Gastroesophageal sphincter (tissue), 4 donors: ENCODE measurements around the gene PSMG2. TPM values are rescaled to one million over a fixed set of nuclear protein-coding genes. Genes with fewer than 3 reads are reported as not detected.
A peak's percentile ranks its signal among the peaks of the same experiment; 100 is the strongest.

Source experiments
- ATAC-seq: fragments of 150-250 bp; one replicate; pipeline ENCODE4 v1.9.1; 2016; ENCODE audit warnings: mild to moderate bottlenecking, moderate library complexity
- H3K27ac ChIP-seq, 4 donors: fragments of 200-600 bp; sonication (generic) in 3 of 4; 1 replicate in 3 of 4; 2 replicates in 1 of 4; pipeline ENCODE4 v1.5.1; 2016 to 2019
- H3K27me3 ChIP-seq: fragments of 200-600 bp; sonication (generic); one replicate; pipeline ENCODE4 v1.5.1; 2019
- H3K36me3 ChIP-seq, 2 donors: fragments of 200-600 bp; sonication (generic); one replicate each; pipeline ENCODE4 v1.5.1; 2019; ENCODE audit warnings: control low read depth in 1 of 2
- H3K4me1 ChIP-seq, 3 donors: fragments of 200-600 bp; sonication (generic); 1 replicate in 2 of 3; 2 replicates in 1 of 3; pipeline ENCODE4 v1.5.1; 2016 to 2019; ENCODE audit warnings: control low read depth in 2 of 3
- H3K4me3 ChIP-seq, 2 donors: fragments of 200-600 bp; sonication (generic); one replicate each; pipeline ENCODE4 v1.5.1; 2019; ENCODE audit warnings: mild to moderate bottlenecking in 1 of 2, moderate library complexity in 1 of 2
- H3K9me3 ChIP-seq, 3 donors: fragments of 200-600 bp; sonication (generic); one replicate each; pipeline ENCODE4 v1.5.1; 2017 to 2019; ENCODE audit warnings: control low read depth in 2 of 3
- CTCF ChIP-seq, 4 experiments: fragments of 200-600 bp in 2 of 4; fragments of 450-650 bp in 2 of 4; sonication (generic) in 1 of 4; IDR thresholded peaks; one replicate each; pipeline ENCODE4 v1.5.1; 2017 to 2019; ENCODE audit warnings: antibody characterized with exemption in 4 of 4, mild to moderate bottlenecking in 2 of 4, moderate library complexity in 2 of 4
- EP300 ChIP-seq: sonication (generic); formaldehyde crosslinking; IDR thresholded peaks from one replicate; pipeline ENCODE4 v1.6.1; 2017; ENCODE audit warnings: antibody characterized with exemption, mild to moderate bottlenecking
- POLR2A ChIP-seq, 2 donors: fragments of 450-650 bp; IDR thresholded peaks; one replicate each; pipeline ENCODE4 v1.6.1; 2017; ENCODE audit warnings: antibody characterized with exemption in 2 of 2, mild to moderate bottlenecking in 2 of 2, moderate library complexity in 1 of 2
- POLR2AphosphoS5 ChIP-seq: sonication (generic); formaldehyde crosslinking; IDR thresholded peaks from one replicate; pipeline ENCODE4 v1.6.1; 2017; ENCODE audit warnings: antibody characterized with exemption
- WGBS, 2 donors: methylation state at CpG; one replicate each; pipeline ENCODE4 v1.1.5; 2018; ENCODE audit warnings: low coverage in 1 of 2; 5-methylcytosine and 5-hydroxymethylcytosine counted together
- total RNA-seq, 4 donors: library from RNA; depleted of rRNA; stranded (reverse); fragments of >200 nt; gene quantifications; one replicate each; pipeline ENCODE4 v1.1.0, GENCODE V29; 2016

Gene PSMG2
- total RNA-seq, 4 donors from 2014 or later: 80.5 to 101 (median 82.3) TPM

- H3K27me3 ChIP-seq: no peaks in the 10 kb centered on the region
- no peak overlapping the region for H3K4me3 ChIP-seq
- TF ChIP-seq CTCF (IDR thresholded peaks at IDR 0.05): no peak
- no peak for TF ChIP-seq POLR2AphosphoS5
- no peak for TF ChIP-seq POLR2A (IDR thresholded peaks at IDR 0.05)
- no peak for TF ChIP-seq EP300
- H3K4me1 ChIP-seq: no peaks in the 10 kb centered on the region
- H3K27ac ChIP-seq: no peak overlapping the region
- no peaks in the 10 kb centered on the region for H3K9me3 ChIP-seq
- WGBS, 2 donors: 75 to 78% methylated on average over 4 to 16 of the region's 19 CpGs
- no peaks in the 10 kb centered on the region for H3K36me3 ChIP-seq
- ATAC-seq: no peak
Measured at GRCh38 chr18:12737243-12737902, 34.5 kb downstream of the PSMG2 start.

GRCh38 chr18:12741351-12741750, 38.5 kb downstream of the PSMG2 start:
- no peak overlapping the region for H3K27ac ChIP-seq
- no peaks in the 10 kb centered on the region for H3K27me3 ChIP-seq
- no peaks in the 10 kb centered on the region for H3K4me1 ChIP-seq
- TF ChIP-seq EP300: no peak
- no peak for TF ChIP-seq CTCF (IDR thresholded peaks at IDR 0.05)
- TF ChIP-seq POLR2AphosphoS5: no peak
- no peak for TF ChIP-seq POLR2A (IDR thresholded peaks at IDR 0.05)
- no peak for ATAC-seq
- H3K9me3 ChIP-seq: no peaks in the 10 kb centered on the region
- H3K36me3 ChIP-seq: no peaks in the 10 kb centered on the region
- no peak overlapping the region for H3K4me3 ChIP-seq
- 79 to 88% methylated on average over 4 to 5 of the region's 6 CpGs for WGBS, 2 donors

- H3K4me3 ChIP-seq: no peak overlapping the region
- no peaks in the 10 kb centered on the region for H3K9me3 ChIP-seq
- WGBS, 2 donors: 75 to 77% methylated on average over 2 to 3 of the region's 5 CpGs
- H3K27ac ChIP-seq: no peak overlapping the region
- H3K36me3 ChIP-seq: no peaks in the 10 kb centered on the region
- H3K4me1 ChIP-seq: no peaks in the 10 kb centered on the region
- H3K27me3 ChIP-seq: no peaks in the 10 kb centered on the region
- ATAC-seq: no peak
- no peak for TF ChIP-seq EP300
Measured at GRCh38 chr18:12742453-12742852, 39.6 kb downstream of the PSMG2 start.

- Histone ChIP-seq H3K27ac (no peak overlapping the region), H3K4me1 (no peaks in the 10 kb centered on the region), H3K9me3 (no peaks in the 10 kb centered on the region), H3K4me3 (no peak overlapping the region), H3K36me3 (no peaks in the 10 kb centered on the region), H3K27me3 (no peaks in the 10 kb centered on the region)
- peak; percentile 34 for ATAC-seq
- 0% methylated on average over 2 of the region's 2 CpGs for WGBS, 2 donors
- TF ChIP-seq EP300: no peak
- TF ChIP-seq CTCF (IDR thresholded peaks at IDR 0.05): peak in 3 of 4 experiments; percentile 54 to 62 (median 56)
Measured at GRCh38 chr18:12744103-12744502, 41.3 kb downstream of the PSMG2 start.

- no peak for ATAC-seq
- H3K27ac ChIP-seq: no peak overlapping the region
- no peaks in the 10 kb centered on the region for H3K36me3 ChIP-seq
- TF ChIP-seq EP300 (no peak), POLR2AphosphoS5 (no peak), POLR2A (IDR thresholded peaks at IDR 0.05) (no peak), CTCF (IDR thresholded peaks at IDR 0.05) (no peak)
- H3K4me1 ChIP-seq: no peaks in the 10 kb centered on the region
- WGBS, 2 donors: 86 to 94% methylated on average over 6 to 7 of the region's 7 CpGs
- H3K9me3 ChIP-seq: no peaks in the 10 kb centered on the region
- H3K4me3 ChIP-seq: no peak overlapping the region
- no peaks in the 10 kb centered on the region for H3K27me3 ChIP-seq
Measured at GRCh38 chr18:12745095-12745795, 42.4 kb downstream of the PSMG2 start.
